Embryonic facial prominence (tissue), 1 donor: ENCODE results near the gene SPSB4.

ENCODE experiments used
- DNase-seq: peaks from one replicate; pipeline ENCODE4 v3.0.0-alpha.2; 2016; ENCODE audit errors: extremely low spot score

SPSB4 gene

DNA sequence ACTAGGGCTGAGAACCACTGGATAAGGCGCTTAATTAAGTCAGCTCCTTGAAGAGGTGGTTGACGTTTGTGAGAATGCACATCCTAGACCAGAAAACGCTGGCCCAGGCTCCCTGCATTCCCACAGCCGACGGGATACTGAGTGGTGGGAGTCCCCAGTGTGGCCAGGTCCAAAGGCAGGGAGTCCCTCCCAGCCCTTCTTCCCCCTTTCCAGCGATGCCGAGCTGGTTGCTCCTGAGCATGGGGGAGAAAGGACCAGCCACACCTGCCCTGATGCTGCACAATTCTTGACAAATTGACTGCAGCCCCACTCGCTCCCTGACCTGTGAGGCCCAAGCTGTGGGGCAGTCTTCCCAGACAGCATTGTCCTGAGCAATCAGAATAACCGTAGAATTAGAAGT lies 101.0 kb downstream of the SPSB4 start:
- no peak for DNase-seq

DNA sequence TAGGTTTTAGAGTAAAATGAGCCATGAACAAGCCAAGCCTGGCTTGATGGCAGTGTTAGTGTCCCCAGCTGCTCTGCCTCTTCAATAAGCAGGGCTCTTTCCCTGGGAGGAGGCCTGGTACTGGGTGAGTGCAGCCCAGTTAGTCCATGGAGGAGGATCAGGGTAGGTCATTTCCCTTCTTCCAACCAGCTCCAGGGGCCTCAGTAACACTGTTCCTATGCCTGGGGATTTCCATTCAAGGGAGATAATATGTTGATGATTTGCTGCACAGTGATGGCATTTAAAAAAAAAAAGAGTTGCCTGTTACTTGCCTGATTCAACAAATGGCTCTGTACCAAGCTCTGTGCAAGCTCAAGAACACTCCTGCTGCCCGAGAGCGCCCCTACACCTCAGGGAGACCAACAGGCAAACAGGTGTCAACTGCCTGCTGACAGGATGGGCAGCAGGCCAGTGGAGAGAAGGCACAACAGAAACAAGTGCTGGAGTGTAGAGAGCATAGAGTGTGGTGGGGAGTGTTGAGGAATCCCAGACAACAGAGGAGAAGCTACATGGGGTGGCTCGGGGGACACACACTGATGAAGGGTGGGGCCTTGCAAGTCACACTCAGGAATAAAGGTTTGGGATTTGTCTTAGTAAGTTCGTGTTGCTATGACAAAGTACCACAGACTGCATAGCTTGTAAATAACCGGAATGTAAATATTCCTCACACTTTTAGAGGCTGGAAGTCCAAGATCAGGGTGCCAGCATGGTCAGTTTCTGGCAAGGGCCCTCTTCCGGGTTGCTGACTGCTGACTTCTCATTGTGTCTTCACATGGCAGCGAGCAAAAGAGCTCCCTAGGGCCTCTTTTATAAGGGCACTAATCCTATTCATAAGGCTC lies 101.9 kb downstream of the SPSB4 start:
- no peak for DNase-seq

DNA sequence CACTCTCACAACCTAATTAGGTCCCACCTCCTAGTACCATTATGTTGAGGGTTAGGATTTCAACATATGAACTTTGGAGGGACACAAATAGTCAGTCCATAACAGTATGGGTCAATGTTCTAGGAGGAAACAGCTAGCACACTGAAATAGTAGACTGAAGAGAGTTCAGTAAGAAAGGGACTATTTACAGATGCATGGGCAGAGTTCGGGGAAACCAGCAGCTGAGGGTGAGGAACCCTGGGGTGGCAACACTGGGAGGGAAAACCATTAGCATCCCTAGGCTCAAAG lies 102.5 kb downstream of the SPSB4 start:
- no peak for DNase-seq

DNA sequence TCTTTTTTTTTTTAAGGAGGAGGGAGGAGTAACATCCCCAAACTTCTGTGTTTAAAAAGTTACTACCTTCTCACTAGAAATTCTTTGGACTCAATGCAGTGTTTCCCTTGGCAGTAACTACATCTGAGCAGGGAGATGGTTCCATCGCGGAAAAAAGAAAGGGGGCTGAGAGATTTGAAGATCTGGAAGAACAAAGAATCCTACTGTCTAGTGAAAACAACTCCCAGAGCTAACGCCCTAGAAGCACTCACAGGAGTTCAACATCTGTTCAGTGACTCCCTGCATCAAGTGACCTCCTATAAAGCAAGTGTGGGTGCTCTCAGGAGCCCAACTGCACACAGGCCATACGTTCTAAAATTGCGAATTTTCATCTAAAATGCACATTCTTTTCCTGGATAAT lies 113.7 kb downstream of the SPSB4 start:
- DNase-seq = no peak

DNA sequence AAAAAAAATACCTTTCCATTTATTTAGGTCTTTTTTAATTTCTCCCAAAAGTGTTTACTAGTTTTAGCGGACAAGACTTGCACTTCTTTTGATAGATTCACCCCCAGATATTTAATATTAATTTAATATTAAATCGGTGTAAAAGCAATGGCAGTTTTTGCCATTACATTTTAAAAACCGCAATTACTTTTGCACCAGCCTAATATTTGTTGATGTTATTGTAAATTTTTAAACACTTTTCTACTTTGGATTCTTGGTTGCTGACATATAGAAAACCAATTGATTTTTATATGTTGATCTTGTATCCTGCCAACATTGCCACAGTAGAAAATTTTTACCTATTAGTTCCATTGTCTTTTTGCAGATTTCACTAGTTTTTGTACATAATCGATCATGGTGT lies 116.5 kb downstream of the SPSB4 start:
- no peak for DNase-seq

DNA sequence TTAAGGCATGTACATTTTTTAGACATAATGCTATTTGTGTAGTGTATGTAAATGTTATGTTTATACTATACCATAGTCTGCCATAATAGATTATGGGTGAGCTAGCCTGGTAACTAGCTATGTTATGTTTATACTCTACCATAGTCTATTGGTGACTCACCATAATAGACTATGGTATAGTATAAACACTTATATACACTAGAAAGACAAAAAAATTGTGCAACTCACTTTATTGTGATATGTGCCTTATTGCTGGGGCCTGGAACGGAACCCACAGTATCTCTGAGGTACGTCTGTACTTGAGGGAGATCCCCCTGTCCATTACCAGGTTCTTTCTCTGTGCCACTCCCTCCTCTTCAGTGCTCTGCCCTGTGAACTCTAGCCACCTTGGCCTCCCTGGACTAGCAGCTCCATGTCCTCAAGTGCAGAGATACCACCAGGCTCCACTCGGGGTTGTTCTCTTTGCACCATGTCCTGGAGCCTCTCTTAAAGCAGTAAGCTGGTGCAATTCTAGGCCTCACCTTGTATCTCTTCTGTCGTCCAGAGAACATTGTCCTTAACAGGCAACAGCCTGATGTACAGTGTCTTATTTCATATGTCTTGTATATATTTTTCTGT lies 119.6 kb downstream of the SPSB4 start:
- DNase-seq = no peak

DNA sequence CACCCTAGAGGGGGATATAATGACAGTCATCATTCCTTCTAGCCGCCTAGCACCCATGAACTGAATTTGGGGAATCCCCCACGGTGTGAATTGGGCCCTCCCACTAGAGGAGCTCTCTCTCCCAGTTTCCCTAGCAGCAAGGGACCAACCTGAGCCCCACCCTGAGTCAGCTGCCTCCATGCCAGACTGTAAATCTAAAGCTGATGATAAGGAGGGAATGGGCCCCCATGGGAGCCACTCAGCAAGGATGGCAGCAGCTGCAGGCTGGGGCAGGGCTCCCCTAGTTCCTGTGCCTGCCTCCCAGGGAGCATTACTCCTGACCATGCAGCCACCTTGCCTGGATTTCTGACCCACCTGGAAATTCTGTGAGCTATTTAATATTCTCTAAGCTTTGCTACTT lies 123.5 kb downstream of the SPSB4 start:
- DNase-seq = no peak

DNA sequence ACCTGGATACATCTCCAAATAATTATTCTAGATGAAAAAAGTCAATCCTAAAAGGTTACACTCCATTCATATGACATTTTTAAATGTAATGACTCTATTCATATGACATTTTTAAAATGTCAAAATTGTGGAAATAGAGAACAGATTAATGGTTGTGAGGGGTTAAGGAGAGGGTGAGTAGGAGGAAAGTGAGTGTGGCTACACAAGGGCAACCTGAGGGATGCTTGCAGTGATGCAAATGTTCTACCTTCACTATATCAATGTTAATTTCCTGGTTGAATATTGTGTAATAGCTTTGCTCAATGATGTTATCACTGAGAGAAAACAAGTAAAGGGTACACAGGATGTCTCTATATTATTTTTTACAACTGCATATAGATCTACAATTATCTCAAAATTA lies 125.6 kb downstream of the SPSB4 start:
- DNase-seq = no peak

DNA sequence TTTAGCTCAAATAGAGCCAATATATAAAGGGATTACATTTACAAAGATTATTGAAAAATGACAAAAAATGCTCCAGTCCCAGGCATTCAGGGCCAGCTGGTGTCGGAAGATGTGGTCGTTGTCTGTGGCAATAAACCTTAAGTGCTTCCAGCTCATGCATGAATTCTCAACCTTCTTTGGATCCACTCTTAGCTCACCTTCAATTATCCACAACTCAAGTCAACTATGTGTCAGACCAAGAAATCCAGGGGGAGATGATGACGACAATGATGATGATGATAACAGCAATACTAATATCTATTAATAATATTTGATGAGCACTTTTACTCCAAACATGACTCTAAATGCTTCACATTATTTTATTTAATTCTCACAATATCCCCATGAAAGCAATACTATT lies 126.9 kb downstream of the SPSB4 start:
- DNase-seq = no peak

DNA sequence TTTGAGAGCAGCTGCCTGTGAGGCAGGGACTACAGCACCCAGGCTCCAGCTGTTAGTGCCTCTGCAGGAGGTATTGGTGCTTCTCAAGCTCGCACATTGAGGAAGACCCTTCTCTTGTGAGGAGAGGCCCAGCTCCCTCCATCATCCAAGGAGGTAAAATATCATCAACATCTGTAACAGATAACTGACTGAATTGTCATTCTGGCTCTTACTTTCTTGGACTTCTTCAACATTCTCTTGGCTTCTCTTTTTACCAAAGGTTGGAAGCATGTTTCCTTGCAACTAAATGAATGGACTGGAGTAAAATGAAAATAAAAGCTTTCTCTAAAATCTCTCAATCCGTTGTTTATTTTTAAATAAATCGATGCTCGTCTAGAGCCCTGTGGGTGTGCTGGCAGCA lies 127.4 kb downstream of the SPSB4 start:
- no peak for DNase-seq

DNA sequence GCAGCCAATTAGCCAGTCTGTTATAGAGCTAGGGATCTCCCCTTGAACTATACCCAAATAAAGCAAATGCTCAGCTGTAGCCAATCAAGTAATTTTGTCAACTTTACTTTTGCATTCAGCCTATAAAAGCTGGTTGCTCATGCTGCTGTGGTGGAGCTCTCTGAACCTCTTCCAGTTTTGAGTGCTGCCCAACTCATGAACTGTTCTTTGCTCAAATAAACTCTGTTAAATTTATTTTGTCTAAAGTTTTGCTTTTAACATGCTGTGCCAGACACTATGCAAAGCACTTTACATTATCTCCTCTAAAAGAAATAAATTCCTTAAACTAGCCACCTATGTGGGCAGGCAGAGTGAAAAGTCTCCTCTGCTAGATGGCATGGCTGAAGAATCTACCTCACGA lies 128.8 kb downstream of the SPSB4 start:
- DNase-seq = no peak

DNA sequence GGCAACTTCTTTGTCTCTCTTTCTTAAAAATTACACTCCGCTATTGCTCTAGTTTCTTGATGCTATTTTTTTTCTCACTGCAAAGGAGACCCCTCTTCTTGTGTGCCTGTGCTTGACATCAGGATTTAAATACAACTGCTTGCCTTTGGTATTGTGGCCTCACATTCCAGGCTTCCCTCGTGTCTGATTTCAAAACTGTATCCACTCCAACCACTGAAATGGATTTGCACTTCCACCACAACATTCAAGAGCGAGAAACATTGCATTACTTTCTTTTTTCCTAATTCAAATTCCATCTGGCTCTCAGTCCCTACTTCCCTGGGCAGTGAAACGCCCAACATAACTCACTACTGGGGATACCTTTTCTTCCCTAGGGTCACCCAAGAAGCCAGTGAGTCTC lies 130.0 kb downstream of the SPSB4 start:
- no peak for DNase-seq

DNA sequence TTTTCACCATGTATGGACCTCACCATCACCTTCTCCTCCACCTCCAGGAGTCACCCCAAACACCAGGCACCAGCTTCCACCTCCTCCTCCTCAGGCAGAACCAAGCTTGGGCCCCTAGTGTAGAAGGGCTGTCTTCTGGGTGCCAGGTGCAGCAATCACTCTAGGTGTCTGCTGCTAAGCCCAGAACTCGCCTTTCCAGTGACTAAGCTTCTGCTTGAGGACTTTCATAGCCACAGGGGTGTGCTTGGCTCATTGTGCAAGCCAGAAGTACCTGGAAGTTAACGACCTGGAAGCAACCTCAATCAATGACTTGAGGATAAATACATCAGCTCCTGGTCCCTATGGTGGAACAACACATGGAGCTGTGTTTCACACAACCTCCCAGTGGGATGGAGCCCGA lies 130.7 kb downstream of the SPSB4 start:
- no peak for DNase-seq

DNA sequence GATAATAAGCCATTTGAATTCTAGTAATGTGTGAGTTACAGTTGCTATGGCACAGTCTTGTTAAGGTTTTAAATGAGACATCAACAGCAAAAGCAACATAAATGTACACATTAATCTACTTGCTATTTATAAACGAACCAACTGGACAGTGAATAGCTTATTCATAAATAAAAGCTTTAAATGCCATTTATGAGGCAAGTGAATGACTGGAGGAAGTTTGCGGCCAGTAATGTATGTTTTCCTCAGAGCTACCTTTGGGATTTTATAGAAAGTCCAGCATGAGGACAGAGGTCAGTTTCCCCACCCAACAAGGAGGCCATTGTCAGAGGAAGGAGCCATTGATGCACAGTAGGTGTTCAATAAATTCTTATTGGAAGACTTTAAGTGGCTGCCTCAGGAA lies 132.5 kb downstream of the SPSB4 start:
- no peak for DNase-seq

DNA sequence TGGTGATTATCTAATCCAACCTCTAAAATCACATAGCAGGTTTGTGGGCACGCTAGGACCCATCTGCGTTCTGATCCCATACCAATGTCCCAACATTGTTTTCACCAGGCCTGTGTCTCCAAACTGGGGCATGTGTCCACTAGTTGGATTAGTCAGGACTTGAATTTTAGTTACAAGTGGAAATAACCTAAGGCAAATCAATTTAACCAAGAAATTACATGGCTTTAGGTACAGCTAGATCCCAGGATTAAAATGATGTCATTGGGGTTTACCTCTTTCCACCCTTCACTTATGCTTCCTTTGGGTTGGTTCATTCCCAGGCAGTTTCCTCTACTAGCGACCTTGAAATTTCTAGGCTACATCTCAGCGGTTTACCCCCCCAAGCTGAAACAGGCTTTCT lies 133.3 kb downstream of the SPSB4 start:
- no peak for DNase-seq

DNA sequence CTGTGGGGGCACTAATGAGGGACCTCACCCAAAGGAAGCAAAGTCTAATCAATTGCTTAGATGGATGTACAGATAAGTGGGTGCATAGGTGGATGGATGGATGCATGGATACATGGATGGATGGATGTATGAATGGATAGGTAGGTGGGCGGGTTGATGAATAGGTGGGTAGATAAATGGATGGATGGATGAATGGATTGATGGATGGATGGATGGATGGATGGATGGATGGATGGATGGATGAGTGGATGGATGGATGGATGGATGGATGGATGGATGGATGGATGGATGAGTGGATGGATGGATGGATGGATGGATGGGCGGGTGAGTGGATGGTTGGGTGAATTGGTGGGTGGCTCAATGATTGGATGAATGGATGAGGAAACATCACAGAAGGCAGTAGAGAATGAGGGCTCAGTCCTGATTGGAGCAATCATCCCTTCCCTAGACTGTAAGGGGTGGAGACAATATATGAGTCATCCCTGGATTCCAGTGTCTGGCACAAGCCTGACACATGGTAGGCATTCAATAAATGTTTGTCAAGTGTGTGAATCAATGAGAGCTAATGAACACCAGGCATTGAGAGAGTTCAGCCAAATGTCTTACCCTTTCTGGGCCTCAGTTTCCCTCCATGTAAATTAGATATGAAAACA lies 140.1 kb downstream of the SPSB4 start:
- no peak for DNase-seq

DNA sequence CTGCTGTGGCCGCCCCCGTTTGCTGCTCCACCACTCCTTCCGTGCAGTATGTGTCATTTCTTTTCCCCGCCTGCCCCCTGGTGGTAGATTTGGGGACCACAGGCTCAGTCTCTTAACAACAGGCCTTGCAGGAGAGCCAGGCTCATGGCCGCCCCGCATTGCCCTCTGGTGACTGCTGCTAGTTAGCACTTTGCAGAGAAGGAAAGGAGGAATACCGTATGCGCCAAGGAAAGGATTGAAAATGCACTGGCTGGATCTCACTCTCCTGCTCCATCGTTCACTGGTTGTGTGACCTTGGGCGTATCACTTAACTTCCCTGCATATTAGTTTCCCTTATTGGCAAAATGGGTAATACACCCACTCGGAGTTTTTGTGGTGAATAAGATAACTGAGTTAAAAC lies 141.2 kb downstream of the SPSB4 start:
- DNase-seq = peak; percentile 78

DNA sequence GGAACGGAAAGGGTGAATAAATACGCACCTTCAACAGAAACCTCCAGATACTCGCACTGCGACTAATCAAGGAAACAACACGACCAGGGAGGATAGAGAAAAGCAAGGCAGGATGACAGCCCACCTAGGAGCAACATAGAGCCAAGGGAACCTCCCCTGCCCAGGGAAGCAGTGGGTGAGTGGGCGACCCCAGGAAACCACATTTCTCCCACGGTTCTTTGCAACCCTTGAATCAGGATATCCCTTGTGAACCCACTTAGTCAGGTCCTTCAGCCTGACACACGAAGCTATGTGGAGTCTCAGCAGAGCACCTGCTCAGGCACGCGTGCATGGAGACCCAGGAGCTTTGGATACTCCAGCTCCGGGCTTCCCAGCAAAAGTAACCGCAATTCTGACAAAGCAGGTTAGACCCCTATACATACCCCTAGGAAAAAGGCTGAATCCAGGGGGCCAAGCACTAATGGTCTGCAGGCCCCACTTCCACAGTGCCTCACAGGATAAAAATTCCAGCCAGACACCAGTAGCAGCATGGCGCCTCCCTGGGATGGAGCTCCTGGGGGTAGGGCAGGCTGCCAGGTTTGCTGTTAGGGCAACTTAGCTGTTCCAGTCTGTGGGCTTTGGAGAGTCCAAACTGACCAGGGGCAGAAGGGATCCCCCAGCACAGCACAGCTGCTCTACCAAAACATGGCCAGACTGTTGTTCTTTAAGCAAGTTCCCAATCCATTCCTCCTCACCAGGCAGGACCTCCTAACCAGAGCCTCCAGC lies 142.1 kb downstream of the SPSB4 start:
- no peak for DNase-seq
